ENCODE measurements around the gene NIPBL. TPM values are rescaled to one million over a fixed set of nuclear protein-coding genes. Genes with fewer than 3 reads are reported as not detected.

The NIPBL gene
- total RNA-seq, 2 experiments from 2014 or later: 54.1 to 55.9 TPM

DNA sequence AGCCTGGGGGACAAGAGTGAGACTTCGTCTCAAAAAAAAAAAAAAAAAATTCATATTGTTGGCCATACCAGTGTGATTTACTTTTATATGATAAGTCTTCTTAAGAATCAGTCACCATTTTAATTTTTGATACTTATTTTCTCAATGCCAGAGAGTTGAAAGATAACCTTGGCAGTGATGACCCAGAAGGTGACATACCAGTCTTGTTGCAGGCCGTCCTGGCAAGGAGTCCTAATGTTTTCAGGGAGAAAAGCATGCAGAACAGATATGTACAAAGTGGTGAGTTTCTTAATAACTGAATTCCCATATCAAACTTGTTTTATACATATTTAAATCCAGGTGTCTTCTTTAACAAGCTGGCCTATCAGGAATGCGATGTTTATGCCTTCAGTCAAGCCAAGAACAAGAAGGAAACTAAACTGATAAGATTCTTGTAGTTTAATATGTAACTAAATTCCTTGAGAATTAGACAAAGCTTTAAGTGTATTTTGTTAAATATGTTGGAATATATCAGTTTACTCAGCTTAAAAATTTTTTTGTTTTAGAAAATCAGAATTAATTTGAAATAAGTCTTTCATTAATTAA, 81.5 kb downstream of the NIPBL start:
- Mint-ChIP-seq H3K27me3 (ENCODE audit: low read depth) (no peaks in the 10 kb centered on the region), H3K4me1 (ENCODE audit: low read depth) (no peaks in the 10 kb centered on the region), H3K36me3 (ENCODE audit: low read depth) (peaks cover 18% of the 10 kb centered on the region), H3K9me3 (ENCODE audit: insufficient read depth) (no peaks in the 10 kb centered on the region), H3K4me3 (no peak overlapping the region), H3K27ac (no peak overlapping the region)
- ATAC-seq (no peak), DNase-seq (no peak)
- ChIA-PET CTCF (interaction anchor here (0.8 to 0.9 kb wide), 2 partner anchors 12 to 218 kb away, joined by 3 read pairs; no protein-coding TSS in a partner anchor), POLR2A (no interaction called here)

DNA sequence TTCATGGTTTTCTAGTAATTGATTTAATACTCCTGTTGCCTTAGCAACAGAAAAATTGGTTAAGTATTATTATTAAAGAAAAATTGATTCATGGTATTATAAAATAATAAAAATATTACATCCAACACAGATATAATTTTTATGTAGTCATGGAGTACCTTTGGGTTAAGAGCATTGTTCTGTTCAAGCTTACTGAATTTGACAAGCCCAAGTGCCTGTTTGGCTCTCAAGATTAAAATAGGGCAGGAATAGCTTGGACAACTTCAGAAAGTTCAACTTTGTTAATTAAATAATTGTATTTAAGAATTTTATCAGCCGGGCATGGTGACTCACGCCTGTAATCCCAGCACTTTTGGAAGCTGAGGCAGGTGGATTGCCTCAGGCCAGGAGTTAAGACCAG, 82.0 kb downstream of the NIPBL start:
- no peaks in the 10 kb centered on the region for H3K9me3 Mint-ChIP-seq (ENCODE audit: insufficient read depth)
- CTCF ChIA-PET: interaction anchor here (0.8 to 0.9 kb wide), 2 partner anchors 13 to 219 kb away, joined by 3 read pairs; no protein-coding TSS in a partner anchor

GRCh38 chr5:36965179-36965578, 88.6 kb downstream of the NIPBL start:
- no peak overlapping the region for H3K27ac Mint-ChIP-seq
- H3K4me1 Mint-ChIP-seq (ENCODE audit: low read depth): no peaks in the 10 kb centered on the region
- no peaks in the 10 kb centered on the region for H3K9me3 Mint-ChIP-seq (ENCODE audit: insufficient read depth)
- DNase-seq (no peak), ATAC-seq (no peak)
- ChIA-PET CTCF (no interaction called here), POLR2A (no interaction called here)
- no peaks in the 10 kb centered on the region for H3K27me3 Mint-ChIP-seq (ENCODE audit: low read depth)
- peaks cover 28% of the 10 kb centered on the region for H3K36me3 Mint-ChIP-seq (ENCODE audit: low read depth)
- H3K4me3 Mint-ChIP-seq: no peak overlapping the region

More for the DNA sequence above, 82.0 kb downstream of the NIPBL start:
- DNase-seq: no peak
- POLR2A ChIA-PET: no interaction called here
- ATAC-seq: no peak
- Mint-ChIP-seq H3K27me3 (ENCODE audit: low read depth) (no peaks in the 10 kb centered on the region), H3K36me3 (ENCODE audit: low read depth) (peaks cover 18% of the 10 kb centered on the region), H3K4me1 (ENCODE audit: low read depth) (no peaks in the 10 kb centered on the region), H3K27ac (no peak overlapping the region), H3K4me3 (no peak overlapping the region)

DNA sequence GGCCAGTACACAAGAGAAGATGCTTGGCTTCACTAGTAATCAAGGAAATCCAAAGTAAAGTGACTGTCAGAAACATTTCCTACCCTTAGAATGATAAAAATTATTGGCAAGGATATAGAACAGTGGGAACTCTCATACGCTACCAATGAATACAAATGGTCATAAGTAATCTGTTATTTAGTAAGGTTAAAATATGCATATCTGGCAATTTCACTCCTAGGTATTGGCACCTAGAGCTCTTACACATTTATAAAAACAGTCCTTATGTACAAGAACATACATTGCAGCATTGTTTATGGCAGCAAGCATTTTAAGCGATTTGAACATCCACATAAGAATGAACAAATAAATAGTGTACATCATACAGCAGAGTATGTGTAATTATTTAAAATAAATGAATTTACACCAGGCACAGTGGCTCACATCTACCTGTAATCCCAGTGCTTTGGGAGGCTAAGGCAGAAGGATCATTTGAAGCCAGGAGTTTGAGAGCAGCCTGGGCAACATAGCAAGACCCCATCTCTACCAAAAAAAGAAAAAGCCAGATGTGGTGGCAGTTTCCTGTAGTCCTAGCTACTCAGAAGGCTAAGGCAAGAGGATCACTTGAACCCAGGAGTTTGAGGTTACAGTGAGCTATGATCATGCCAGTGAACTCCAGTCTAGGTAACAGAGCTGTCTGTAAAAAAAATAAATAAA, 93.3 kb downstream of the NIPBL start:
- H3K4me1 Mint-ChIP-seq (ENCODE audit: low read depth): no peaks in the 10 kb centered on the region
- ChIA-PET POLR2A (no interaction called here), CTCF (interaction anchor here (1.0 kb wide), 1 partner anchor 70 kb away, joined by 3 read pairs; no protein-coding TSS in a partner anchor)
- no peak for ATAC-seq
- no peak overlapping the region for H3K27ac Mint-ChIP-seq
- H3K9me3 Mint-ChIP-seq (ENCODE audit: insufficient read depth): no peaks in the 10 kb centered on the region
- no peaks in the 10 kb centered on the region for H3K27me3 Mint-ChIP-seq (ENCODE audit: low read depth)
- no peak for DNase-seq
- no peak overlapping the region for H3K4me3 Mint-ChIP-seq
- H3K36me3 Mint-ChIP-seq (ENCODE audit: low read depth): peaks cover 32% of the 10 kb centered on the region

DNA sequence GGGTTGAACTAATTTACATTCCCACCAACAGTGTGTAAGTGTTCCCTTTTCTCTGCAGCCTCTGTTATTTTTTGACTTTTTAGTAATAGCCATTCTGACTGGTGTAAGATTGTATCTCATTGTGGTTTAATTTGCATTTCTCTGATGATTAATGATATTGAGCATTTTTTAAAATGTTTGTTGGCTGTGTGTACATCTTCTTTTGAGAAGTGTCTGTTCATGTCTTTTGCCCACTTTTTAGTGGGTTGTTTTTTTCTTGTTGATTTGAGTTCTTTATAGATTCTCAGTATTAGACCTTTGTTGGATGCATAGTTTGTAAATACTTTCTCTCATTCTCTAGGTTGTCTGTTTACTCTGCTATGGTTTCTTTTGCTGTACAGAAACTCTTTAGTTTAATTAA, 101.6 kb downstream of the NIPBL start:
- Mint-ChIP-seq H3K4me1 (ENCODE audit: low read depth) (peaks cover 5% of the 10 kb centered on the region), H3K4me3 (no peak overlapping the region), H3K36me3 (ENCODE audit: low read depth) (peaks cover 46% of the 10 kb centered on the region), H3K9me3 (ENCODE audit: insufficient read depth) (peaks cover 23% of the 10 kb centered on the region), H3K27me3 (ENCODE audit: low read depth) (no peaks in the 10 kb centered on the region), H3K27ac (no peak overlapping the region)
- no peak for ATAC-seq
- POLR2A ChIA-PET: no interaction called here
- CTCF ChIA-PET: no interaction called here
- DNase-seq: no peak

DNA sequence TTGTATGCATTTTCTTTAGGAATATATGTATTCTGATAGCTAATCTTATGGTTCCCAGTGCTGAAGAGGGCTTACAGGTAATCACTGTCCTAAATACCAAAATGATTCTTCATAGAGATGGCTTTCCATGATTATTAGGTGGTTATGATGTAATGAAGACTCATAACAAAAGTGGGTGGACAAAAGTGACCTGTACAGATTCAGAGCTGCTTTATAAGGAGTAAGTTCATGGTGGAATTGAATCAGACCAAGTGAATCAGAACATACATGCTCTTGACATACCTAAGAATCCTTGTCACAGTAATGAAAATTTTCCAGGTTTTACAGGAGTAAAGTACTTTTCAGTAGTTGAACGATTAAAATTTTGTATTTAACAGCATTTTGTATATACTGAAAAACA, 105.6 kb downstream of the NIPBL start:
- DNase-seq: no peak
- ChIA-PET POLR2A (no interaction called here), CTCF (no interaction called here)
- no peak for ATAC-seq
- Mint-ChIP-seq H3K36me3 (ENCODE audit: low read depth) (peaks cover 49% of the 10 kb centered on the region), H3K9me3 (ENCODE audit: insufficient read depth) (peaks cover 23% of the 10 kb centered on the region), H3K27ac (no peak overlapping the region), H3K27me3 (ENCODE audit: low read depth) (no peaks in the 10 kb centered on the region), H3K4me3 (no peak overlapping the region), H3K4me1 (ENCODE audit: low read depth) (peaks cover 10% of the 10 kb centered on the region)

DNA sequence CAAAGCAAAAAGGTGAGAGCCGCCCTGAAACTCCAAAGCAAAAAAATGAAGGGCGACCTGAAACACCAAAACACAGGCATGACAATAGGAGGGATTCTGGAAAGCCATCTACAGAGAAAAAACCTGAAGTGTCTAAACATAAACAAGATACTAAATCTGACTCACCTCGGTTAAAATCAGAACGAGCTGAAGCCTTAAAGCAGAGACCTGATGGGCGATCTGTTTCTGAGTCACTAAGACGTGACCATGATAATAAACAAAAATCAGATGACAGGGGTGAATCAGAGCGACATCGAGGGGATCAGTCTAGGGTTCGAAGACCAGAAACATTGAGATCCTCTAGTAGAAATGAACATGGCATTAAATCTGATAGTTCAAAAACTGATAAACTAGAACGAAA, 108.8 kb downstream of the NIPBL start:
- H3K27me3 Mint-ChIP-seq (ENCODE audit: low read depth): no peaks in the 10 kb centered on the region
- H3K4me1 Mint-ChIP-seq (ENCODE audit: low read depth): peaks cover 5% of the 10 kb centered on the region
- ATAC-seq (no peak), DNase-seq (no peak)
- POLR2A ChIA-PET: no interaction called here
- no peak overlapping the region for H3K4me3 Mint-ChIP-seq
- H3K9me3 Mint-ChIP-seq (ENCODE audit: insufficient read depth): no peaks in the 10 kb centered on the region
- CTCF ChIA-PET: no interaction called here
- H3K36me3 Mint-ChIP-seq (ENCODE audit: low read depth): peaks cover 27% of the 10 kb centered on the region
- no peak overlapping the region for H3K27ac Mint-ChIP-seq

- CTCF ChIA-PET: interaction anchor here (0.6 to 1.0 kb wide), 2 partner anchors 18 to 51 kb away, joined by 3 read pairs; no protein-coding TSS in a partner anchor
- no peaks in the 10 kb centered on the region for H3K9me3 Mint-ChIP-seq (ENCODE audit: insufficient read depth)
- DNase-seq: no peak
- H3K4me1 Mint-ChIP-seq (ENCODE audit: low read depth): peaks cover 8% of the 10 kb centered on the region
- POLR2A ChIA-PET: interaction anchor here (0.6 kb wide), 1 partner anchor 281 kb away, joined by 4 read pairs; no protein-coding TSS in a partner anchor
- H3K4me3 Mint-ChIP-seq: no peak overlapping the region
- H3K27ac Mint-ChIP-seq: no peak overlapping the region
- H3K27me3 Mint-ChIP-seq (ENCODE audit: low read depth): no peaks in the 10 kb centered on the region
- ATAC-seq: no peak
- H3K36me3 Mint-ChIP-seq (ENCODE audit: low read depth): peaks cover 32% of the 10 kb centered on the region
These were observed 111.8 kb downstream of the NIPBL start for GRCh38 chr5:36988396-36988795.

DNA sequence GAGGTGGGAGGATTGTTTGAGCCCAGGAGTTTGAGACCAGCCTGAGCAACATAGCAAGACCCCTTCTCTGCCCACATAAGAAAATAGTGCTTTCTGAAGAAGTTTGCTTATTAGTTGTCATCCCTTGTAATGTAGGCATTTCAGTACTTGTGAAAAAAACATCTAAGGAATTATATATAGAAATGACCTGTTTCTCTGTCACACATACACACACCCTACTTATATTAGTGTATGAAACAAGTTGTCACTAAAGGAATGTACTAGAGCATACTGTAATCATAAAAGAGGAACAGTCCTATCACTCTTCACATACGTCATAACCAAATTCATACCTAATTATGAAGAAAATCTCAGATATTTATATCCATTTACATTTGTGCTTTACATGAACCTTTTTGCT, 122.0 kb downstream of the NIPBL start:
- DNase-seq (no peak), ATAC-seq (no peak)
- H3K4me1 Mint-ChIP-seq (ENCODE audit: low read depth): no peaks in the 10 kb centered on the region
- ChIA-PET CTCF (no interaction called here), POLR2A (no interaction called here)
- H3K36me3 Mint-ChIP-seq (ENCODE audit: low read depth): peaks cover 42% of the 10 kb centered on the region
- no peaks in the 10 kb centered on the region for H3K27me3 Mint-ChIP-seq (ENCODE audit: low read depth)
- no peak overlapping the region for H3K4me3 Mint-ChIP-seq
- H3K27ac Mint-ChIP-seq: no peak overlapping the region
- no peaks in the 10 kb centered on the region for H3K9me3 Mint-ChIP-seq (ENCODE audit: insufficient read depth)

DNA sequence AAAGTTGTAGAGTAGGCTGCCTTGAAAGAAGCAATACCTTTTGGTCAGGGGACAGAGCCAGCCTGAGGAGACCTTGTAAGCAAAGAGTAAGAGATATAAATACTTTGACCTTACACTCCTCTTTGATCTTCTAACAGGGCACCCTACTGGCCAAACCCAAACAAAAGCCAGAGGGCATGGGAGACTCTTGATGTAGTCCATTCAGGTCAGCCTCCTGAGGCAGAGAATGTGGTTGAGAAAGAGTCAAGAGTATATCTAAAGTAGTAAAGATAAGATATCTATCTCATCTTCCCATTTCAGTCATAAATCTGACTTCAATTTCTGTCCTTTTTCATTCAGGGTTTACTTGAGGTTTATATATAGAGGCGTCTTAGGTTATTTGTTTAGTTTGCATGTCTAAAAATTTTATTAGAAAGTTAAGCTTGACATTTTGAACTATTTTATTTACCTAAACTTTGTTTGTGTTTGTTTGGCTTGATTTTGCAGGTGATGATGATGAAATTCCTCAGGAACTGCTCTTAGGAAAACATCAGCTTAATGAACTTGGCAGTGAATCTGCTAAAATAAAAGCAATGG, 125.7 kb downstream of the NIPBL start:
- no peaks in the 10 kb centered on the region for H3K4me1 Mint-ChIP-seq (ENCODE audit: low read depth)
- POLR2A ChIA-PET: no interaction called here
- CTCF ChIA-PET: interaction anchor here (1.0 to 1.1 kb wide), 2 partner anchors 118 to 272 kb away, joined by 3 read pairs; no protein-coding TSS in a partner anchor
- ATAC-seq (no peak), DNase-seq (no peak)
- H3K27me3 Mint-ChIP-seq (ENCODE audit: low read depth): no peaks in the 10 kb centered on the region
- H3K4me3 Mint-ChIP-seq: no peak overlapping the region
- no peaks in the 10 kb centered on the region for H3K9me3 Mint-ChIP-seq (ENCODE audit: insufficient read depth)
- no peak overlapping the region for H3K27ac Mint-ChIP-seq
- peaks cover 26% of the 10 kb centered on the region for H3K36me3 Mint-ChIP-seq (ENCODE audit: low read depth)

GRCh38 chr5:37005252-37005651, 128.7 kb downstream of the NIPBL start:
- CTCF ChIA-PET: interaction anchor here (0.6 to 3.5 kb wide), 15 partner anchors 12 to 315 kb away, joined by 3 to 15 read pairs (median 3); no protein-coding TSS in a partner anchor
- ATAC-seq: no peak
- POLR2A ChIA-PET: no interaction called here
- H3K9me3 Mint-ChIP-seq (ENCODE audit: insufficient read depth): no peaks in the 10 kb centered on the region
- no peak for DNase-seq
- H3K27ac Mint-ChIP-seq: no peak overlapping the region
- no peaks in the 10 kb centered on the region for H3K27me3 Mint-ChIP-seq (ENCODE audit: low read depth)
- no peaks in the 10 kb centered on the region for H3K4me1 Mint-ChIP-seq (ENCODE audit: low read depth)
- H3K4me3 Mint-ChIP-seq: no peak overlapping the region
- peaks cover 25% of the 10 kb centered on the region for H3K36me3 Mint-ChIP-seq (ENCODE audit: low read depth)

- Mint-ChIP-seq H3K36me3 (ENCODE audit: low read depth) (peaks cover 28% of the 10 kb centered on the region), H3K27ac (no peak overlapping the region), H3K9me3 (ENCODE audit: insufficient read depth) (no peaks in the 10 kb centered on the region), H3K27me3 (ENCODE audit: low read depth) (no peaks in the 10 kb centered on the region), H3K4me3 (no peak overlapping the region), H3K4me1 (ENCODE audit: low read depth) (no peaks in the 10 kb centered on the region)
- no peak for DNase-seq
- ChIA-PET CTCF (interaction anchor here (0.6 to 3.5 kb wide), 13 partner anchors 12 to 316 kb away, joined by 3 to 15 read pairs (median 3); no protein-coding TSS in a partner anchor), POLR2A (no interaction called here)
- ATAC-seq: no peak
These were observed 129.5 kb downstream of the NIPBL start for GRCh38 chr5:37005946-37006540.
